Thoracic aorta (tissue), 2 donors: ENCODE results near the gene FLNC. TPM values are rescaled to one million over a fixed set of nuclear protein-coding genes. Genes with fewer than 3 reads are reported as not detected.

Experiments used
- ATAC-seq: fragments of 150-250 bp; one replicate; pipeline ENCODE4 v1.8.0; 2017; ENCODE audit warnings: low read depth; ENCODE audit not compliant: insufficient number of reproducible peaks, low FRiP score
- DNase-seq: peaks from one replicate; pipeline ENCODE4 v3.0.0-alpha.2; 2020; ENCODE audit warnings: low spot score
- H3K27ac ChIP-seq, 2 donors: fragments of 200-600 bp; sonication (generic); 1 replicate in 1 of 2; 2 replicates in 1 of 2; pipeline ENCODE4 v1.5.1; 2016; ENCODE audit warnings: mild to moderate bottlenecking in 2 of 2, moderate library complexity in 2 of 2
- H3K27me3 ChIP-seq: fragments of 200-600 bp; sonication (generic); replicated peaks from 2 replicates; pipeline ENCODE4 v1.6.0; 2016; ENCODE audit warnings: mild to moderate bottlenecking; ENCODE audit not compliant: insufficient read depth
- H3K36me3 ChIP-seq: fragments of 200-600 bp; sonication (generic); one replicate; pipeline ENCODE4 v1.5.1; 2016
- H3K4me1 ChIP-seq, 2 donors: fragments of 200-600 bp; sonication (generic); 1 replicate in 1 of 2; 2 replicates in 1 of 2; pipeline versions ENCODE4 v1.5.1 to v1.6.0; 2016; ENCODE audit warnings: low read depth in 2 of 2, mild to moderate bottlenecking in 1 of 2; ENCODE audit not compliant: control insufficient read depth in 1 of 2
- H3K4me3 ChIP-seq: fragments of 200-600 bp; sonication (generic); 2 replicates; pipeline ENCODE4 v1.5.1; 2016; ENCODE audit warnings: mild to moderate bottlenecking
- H3K9me3 ChIP-seq: fragments of 200-600 bp; sonication (generic); 2 replicates; pipeline ENCODE4 v1.5.1; 2016
- CTCF ChIP-seq: fragments of 200-600 bp; sonication (generic); IDR thresholded peaks from one replicate; pipeline ENCODE4 v1.5.1; 2019; ENCODE audit warnings: antibody characterized with exemption
- total RNA-seq, 2 donors: library from RNA; depleted of rRNA; stranded (reverse); fragments of >200 nt; gene quantifications; one replicate each; pipeline versions ENCODE4 v1.1.0 to v1.2.3, GENCODE V29; 2016

The FLNC gene
- total RNA-seq, 2 donors from 2014 or later: 157 to 273 TPM

- ATAC-seq: no peak
- Histone ChIP-seq H3K4me3 (no peak overlapping the region), H3K4me1 (no peaks in the 10 kb centered on the region), H3K27me3 (no peaks in the 10 kb centered on the region), H3K27ac (no peak overlapping the region), H3K9me3 (no peaks in the 10 kb centered on the region), H3K36me3 (no peaks in the 10 kb centered on the region)
- DNase-seq: no peak
- no peak for TF ChIP-seq CTCF
These were observed 62.5 kb downstream of the FLNC start for GRCh38 chr7:128892521-128893250.

GRCh38 chr7:128893251-128894100 lies 63.3 kb downstream of the FLNC start:
- DNase-seq: no peak
- H3K36me3 ChIP-seq: no peaks in the 10 kb centered on the region
- TF ChIP-seq CTCF: no peak
- H3K27ac ChIP-seq: no peak overlapping the region
- no peak overlapping the region for H3K4me3 ChIP-seq
- no peaks in the 10 kb centered on the region for H3K27me3 ChIP-seq
- ATAC-seq: no peak
- H3K9me3 ChIP-seq: no peaks in the 10 kb centered on the region
- H3K4me1 ChIP-seq: no peaks in the 10 kb centered on the region

- TF ChIP-seq CTCF: no peak
- Histone ChIP-seq H3K36me3 (no peaks in the 10 kb centered on the region), H3K4me3 (no peak overlapping the region), H3K9me3 (no peaks in the 10 kb centered on the region), H3K4me1 (no peaks in the 10 kb centered on the region), H3K27ac (no peak overlapping the region), H3K27me3 (no peaks in the 10 kb centered on the region)
- DNase-seq (no peak), ATAC-seq (no peak)
These were observed 63.9 kb downstream of the FLNC start for GRCh38 chr7:128894101-128894440.

GRCh38 chr7:128895320-128895719 lies 65.1 kb downstream of the FLNC start:
- no peak for TF ChIP-seq CTCF

GRCh38 chr7:128899392-128899791 lies 69.2 kb downstream of the FLNC start:
- ATAC-seq: no peak
- Histone ChIP-seq H3K27me3 (no peaks in the 10 kb centered on the region), H3K9me3 (no peaks in the 10 kb centered on the region), H3K27ac (no peak overlapping the region), H3K4me1 (no peaks in the 10 kb centered on the region), H3K4me3 (no peak overlapping the region), H3K36me3 (no peaks in the 10 kb centered on the region)
- no peak for TF ChIP-seq CTCF
- DNase-seq: no peak

More at GRCh38 chr7:128895320-128895719, 65.1 kb downstream of the FLNC start:
- H3K9me3 ChIP-seq: no peaks in the 10 kb centered on the region
- no peak for ATAC-seq
- H3K27me3 ChIP-seq: no peaks in the 10 kb centered on the region
- H3K27ac ChIP-seq: no peak overlapping the region
- no peaks in the 10 kb centered on the region for H3K4me1 ChIP-seq
- no peaks in the 10 kb centered on the region for H3K36me3 ChIP-seq
- H3K4me3 ChIP-seq: no peak overlapping the region
- no peak for DNase-seq
